Chondrocyte (in vitro differentiated cells): Measurements from ENCODE around the gene ATG7. TPM values are rescaled to one million over a fixed set of nuclear protein-coding genes. Genes with fewer than 3 reads are reported as not detected.

Experiments
- DNase-seq: peaks from one replicate; pipeline ENCODE4 v3.0.0; 2021; ENCODE audit warnings: mixed read lengths, low spot score
- H3K27ac Mint-ChIP-seq: one replicate; pipeline ENCODE4 v1.8.0; 2021; ENCODE audit warnings: mild to moderate bottlenecking, moderate library complexity, mixed read lengths; ENCODE audit not compliant: unreplicated experiment
- H3K27me3 Mint-ChIP-seq: 2 replicates; pipeline ENCODE4 v1.8.0; 2021; ENCODE audit warnings: low read depth, mixed read lengths
- H3K36me3 Mint-ChIP-seq: 2 replicates; pipeline ENCODE4 v1.8.0; 2021; ENCODE audit warnings: low read depth, mixed read lengths
- H3K4me1 Mint-ChIP-seq: 2 replicates; pipeline ENCODE4 v1.8.0; 2021; ENCODE audit warnings: low read depth, mild to moderate bottlenecking, mixed read lengths
- H3K4me3 Mint-ChIP-seq: one replicate; pipeline ENCODE4 v1.8.0; 2021; ENCODE audit warnings: mild to moderate bottlenecking, moderate library complexity, mixed read lengths; ENCODE audit not compliant: unreplicated experiment
- H3K9me3 Mint-ChIP-seq: 2 replicates; pipeline ENCODE4 v1.8.0; 2021; ENCODE audit warnings: low read depth, mixed read lengths
- CTCF ChIP-seq: fragments of 200-600 bp; sonication (generic); IDR thresholded peaks from 2 replicates; pipeline ENCODE4 v1.5.0; 2021; ENCODE audit warnings: antibody characterized with exemption, mild to moderate bottlenecking, moderate library complexity
- total RNA-seq: library from RNA; stranded (reverse); gene quantifications from 3 replicates; pipeline ENCODE4 v1.2.1, GENCODE V29; 2021

The ATG7 gene
- total RNA-seq, 1 donor from 2014 or later = 27.4 TPM

- peak overlapping the region; percentile 96 for H3K27ac Mint-ChIP-seq
- no peak for TF ChIP-seq CTCF
- no peaks in the 10 kb centered on the region for H3K36me3 Mint-ChIP-seq
- H3K4me1 Mint-ChIP-seq = peaks cover 44% of the 10 kb centered on the region
- H3K9me3 Mint-ChIP-seq = no peaks in the 10 kb centered on the region
- no peak overlapping the region for H3K4me3 Mint-ChIP-seq
- no peak for DNase-seq
- no peaks in the 10 kb centered on the region for H3K27me3 Mint-ChIP-seq
Measured at GRCh38 chr3:11477407-11477911, 205.3 kb downstream of the ATG7 start.

GRCh38 chr3:11478167-11478566, 206.0 kb downstream of the ATG7 start:
- H3K27ac Mint-ChIP-seq = peak overlapping the region; percentile 96
- no peak for TF ChIP-seq CTCF
- no peak for DNase-seq
- H3K4me1 Mint-ChIP-seq = peaks cover 44% of the 10 kb centered on the region
- H3K9me3 Mint-ChIP-seq = no peaks in the 10 kb centered on the region
- H3K4me3 Mint-ChIP-seq = no peak overlapping the region
- H3K27me3 Mint-ChIP-seq = no peaks in the 10 kb centered on the region
- no peaks in the 10 kb centered on the region for H3K36me3 Mint-ChIP-seq

- Mint-ChIP-seq H3K4me3 (no peak overlapping the region), H3K36me3 (no peaks in the 10 kb centered on the region), H3K27me3 (no peaks in the 10 kb centered on the region), H3K9me3 (no peaks in the 10 kb centered on the region), H3K27ac (peak overlapping the region; percentile 58), H3K4me1 (peaks cover 44% of the 10 kb centered on the region)
- no peak for DNase-seq
- no peak for TF ChIP-seq CTCF
Measured at GRCh38 chr3:11479221-11479620, 207.0 kb downstream of the ATG7 start.

- Mint-ChIP-seq H3K36me3 (no peaks in the 10 kb centered on the region), H3K27ac (no peak overlapping the region), H3K27me3 (no peaks in the 10 kb centered on the region), H3K4me3 (no peak overlapping the region), H3K9me3 (no peaks in the 10 kb centered on the region), H3K4me1 (peaks cover 36% of the 10 kb centered on the region)
- TF ChIP-seq CTCF = no peak
- DNase-seq = no peak
Measured at GRCh38 chr3:11480663-11481298, 208.6 kb downstream of the ATG7 start.

- Mint-ChIP-seq H3K4me1 (peaks cover 29% of the 10 kb centered on the region), H3K9me3 (no peaks in the 10 kb centered on the region), H3K27me3 (no peaks in the 10 kb centered on the region), H3K4me3 (no peak overlapping the region), H3K36me3 (no peaks in the 10 kb centered on the region), H3K27ac (no peak overlapping the region)
- no peak for DNase-seq
- TF ChIP-seq CTCF = no peak
Measured at GRCh38 chr3:11481556-11481955, 209.4 kb downstream of the ATG7 start.
